K562 (cell line): ENCODE measurements around the gene LYAR. TPM values are rescaled to one million over a fixed set of nuclear protein-coding genes. Genes with fewer than 3 reads are reported as not detected.

Experiments used
- E2F8 ChIP-seq: fragments of 450-650 bp; IDR thresholded peaks from 2 replicates; pipeline ENCODE4 v1.7.1; 2018; ENCODE audit warnings: mild to moderate bottlenecking, low read depth; ENCODE audit not compliant: partially characterized antibody
- FOXP4 ChIP-seq: sonication (generic); formaldehyde crosslinking; IDR thresholded peaks from 2 replicates; pipeline ENCODE4 v1.8.0; 2022; ENCODE audit warnings: mild to moderate bottlenecking, missing genetic modification reagents, borderline replicate concordance
- HNRNPK ChIP-seq: fragments of 200-400 bp; formaldehyde crosslinking; IDR thresholded peaks from one replicate; pipeline ENCODE4 v1.6.1; 2018; ENCODE audit warnings: mild to moderate bottlenecking, low read depth, low read length; ENCODE audit not compliant: poor library complexity, severe bottlenecking
- MAZ ChIP-seq, 2 experiments: fragments of 450-650 bp in 1 of 2; sonication (generic) in 1 of 2; formaldehyde crosslinking; IDR thresholded peaks in 1 of 2; conservative IDR thresholded peaks in 1 of 2; 2 replicates each; pipeline versions ENCODE4 v1.4.0 to v1.5.0; 2020; ENCODE audit warnings: mild to moderate bottlenecking in 1 of 2, missing genetic modification reagents in 1 of 2
- NFIC ChIP-seq: fragments of 450-650 bp; IDR thresholded peaks from 2 replicates; pipeline ENCODE4 v1.6.1; 2017; ENCODE audit warnings: mild to moderate bottlenecking, inconsistent platforms
- PHF20 ChIP-seq: fragments of 450-650 bp; IDR thresholded peaks from 2 replicates; pipeline ENCODE4 v1.6.1; 2018; ENCODE audit not compliant: partially characterized antibody
- RBM22 ChIP-seq: fragments of 200-400 bp; formaldehyde crosslinking; IDR thresholded peaks from 2 replicates; pipeline ENCODE4 v1.6.1; 2018; ENCODE audit warnings: low read length, low read depth; ENCODE audit not compliant: poor library complexity, severe bottlenecking
- RNF219 ChIP-seq: fragments of 250-450 bp; sonication (Bioruptor Pico); IDR thresholded peaks from 2 replicates; pipeline ENCODE4 v1.5.0; 2022; ENCODE audit warnings: mild to moderate bottlenecking
- TSC22D4 ChIP-seq: fragments of 450-650 bp; IDR thresholded peaks from 2 replicates; pipeline ENCODE4 v1.6.1; 2016; ENCODE audit warnings: missing genetic modification characterization, missing biosample characterization, control low read depth
- UBTF ChIP-seq, 2 experiments: IDR thresholded peaks; 2 replicates each; pipeline ENCODE4 v1.6.1; 2012; ENCODE audit warnings: improper control_type of control experiment in 2 of 2, low read depth in 2 of 2, low read length in 2 of 2, borderline replicate concordance in 1 of 2
- polyA plus RNA-seq, 8 experiments: library from polyadenylated mRNA; depleted of rRNA in 4 of 8; stranded (reverse) in 5 of 8; unstranded in 3 of 8; fragments of >200 nt; fragmentation: Nextera tagmentation in 2 of 8; fragmentation: Illumina TruSeq in 1 of 8; extraction: Ambion mirVana in 2 of 8; extraction: Trizol in 1 of 8; gene quantifications; 2 replicates each; pipeline versions ENCODE4 v1.2.1 to v1.2.3, GENCODE V29; 2011 to 2014; ENCODE audit warnings: inconsistent platforms in 1 of 8, missing spikeins in 1 of 8
- total RNA-seq, 7 experiments: library from RNA; depleted of rRNA in 6 of 7; stranded (reverse); fragments of >200 nt in 6 of 7; fragmentation: Illumina TruSeq in 2 of 7; extraction: Trizol in 2 of 7; gene quantifications; 2 replicates each; pipeline versions ENCODE4 v1.2.1 to v1.2.3, GENCODE V29; 2011 to 2021; ENCODE audit warnings: low replicate concordance in 1 of 7
- TF ChIP-seq, protein P1 (sequence below): fragments of 200-800 bp; sonication (Bioruptor generic); IDR thresholded peaks from 2 replicates; pipeline ENCODE4 v1.6.1; 2017; ENCODE audit warnings: missing genetic modification characterization, missing compliant biosample characterization
- TF ChIP-seq, protein P2 (sequence below): fragments of 250-450 bp; sonication (Bioruptor Pico); IDR thresholded peaks from 2 replicates; pipeline ENCODE4 v1.8.0; 2021; ENCODE audit warnings: mild to moderate bottlenecking, moderate library complexity

LYAR gene
- total and polyA plus RNA-seq, 9 of the 15 experiments (the other 6 are each of a cell fraction or from before 2014, with no cell fraction given), result 28.3 to 172 (median 127) TPM

GRCh38 chr4:4248029-4248884 is 41.7 kb downstream of the LYAR start, which contains the start of gene TMEM128 (continued):
- TF ChIP-seq RBM22 (no peak), RNF219 (CRISPR knock-in tag) (no peak), PHF20 (peak; percentile 99), HNRNPK (no peak), MAZ (CRISPR knock-in tag; conservative IDR thresholded peaks at IDR 0.05 in 1 of 2, IDR thresholded peaks at IDR 0.05 in 1 of 2) (peak; percentile 40 to 56; a peak in 2 of 4 replicates), E2F8 (peak; percentile 86), UBTF (IDR thresholded peaks at IDR 0.05; ENCODE audit: borderline replicate concordance in 1 of 2, low read depth in 2 of 2, low read length in 2 of 2) (peak; percentile 71 to 91; a peak in 2 of 4 replicates), NFIC (peak; percentile 49), TSC22D4 (no peak), FOXP4 (CRISPR knock-in tag) (no peak)
- TF ChIP-seq, protein P1, sequence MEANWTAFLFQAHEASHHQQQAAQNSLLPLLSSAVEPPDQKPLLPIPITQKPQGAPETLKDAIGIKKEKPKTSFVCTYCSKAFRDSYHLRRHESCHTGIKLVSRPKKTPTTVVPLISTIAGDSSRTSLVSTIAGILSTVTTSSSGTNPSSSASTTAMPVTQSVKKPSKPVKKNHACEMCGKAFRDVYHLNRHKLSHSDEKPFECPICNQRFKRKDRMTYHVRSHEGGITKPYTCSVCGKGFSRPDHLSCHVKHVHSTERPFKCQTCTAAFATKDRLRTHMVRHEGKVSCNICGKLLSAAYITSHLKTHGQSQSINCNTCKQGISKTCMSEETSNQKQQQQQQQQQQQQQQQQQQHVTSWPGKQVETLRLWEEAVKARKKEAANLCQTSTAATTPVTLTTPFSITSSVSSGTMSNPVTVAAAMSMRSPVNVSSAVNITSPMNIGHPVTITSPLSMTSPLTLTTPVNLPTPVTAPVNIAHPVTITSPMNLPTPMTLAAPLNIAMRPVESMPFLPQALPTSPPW (CRISPR knock-in tag), result no peak
- TF ChIP-seq, protein P2, sequence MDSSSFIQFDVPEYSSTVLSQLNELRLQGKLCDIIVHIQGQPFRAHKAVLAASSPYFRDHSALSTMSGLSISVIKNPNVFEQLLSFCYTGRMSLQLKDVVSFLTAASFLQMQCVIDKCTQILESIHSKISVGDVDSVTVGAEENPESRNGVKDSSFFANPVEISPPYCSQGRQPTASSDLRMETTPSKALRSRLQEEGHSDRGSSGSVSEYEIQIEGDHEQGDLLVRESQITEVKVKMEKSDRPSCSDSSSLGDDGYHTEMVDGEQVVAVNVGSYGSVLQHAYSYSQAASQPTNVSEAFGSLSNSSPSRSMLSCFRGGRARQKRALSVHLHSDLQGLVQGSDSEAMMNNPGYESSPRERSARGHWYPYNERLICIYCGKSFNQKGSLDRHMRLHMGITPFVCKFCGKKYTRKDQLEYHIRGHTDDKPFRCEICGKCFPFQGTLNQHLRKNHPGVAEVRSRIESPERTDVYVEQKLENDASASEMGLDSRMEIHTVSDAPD (CRISPR knock-in tag), result no peak
